Loucy (cell line): ENCODE results near the gene ZNF586.

Experiments used
- EZH2phosphoT487 ChIP-seq: fragments of 200-600 bp; IDR thresholded peaks from 2 replicates; pipeline ENCODE4 v1.6.1; 2018; ENCODE audit warnings: antibody characterized with exemption, mild to moderate bottlenecking, moderate library complexity, borderline replicate concordance
- TF ChIP-seq, protein P1 (sequence below): fragments of 200-600 bp; sonication (generic); conservative IDR thresholded peaks from 2 replicates; pipeline ENCODE4 v1.5.1; 2014; ENCODE audit warnings: mild to moderate bottlenecking, antibody characterized with exemption, low read length

DNA sequence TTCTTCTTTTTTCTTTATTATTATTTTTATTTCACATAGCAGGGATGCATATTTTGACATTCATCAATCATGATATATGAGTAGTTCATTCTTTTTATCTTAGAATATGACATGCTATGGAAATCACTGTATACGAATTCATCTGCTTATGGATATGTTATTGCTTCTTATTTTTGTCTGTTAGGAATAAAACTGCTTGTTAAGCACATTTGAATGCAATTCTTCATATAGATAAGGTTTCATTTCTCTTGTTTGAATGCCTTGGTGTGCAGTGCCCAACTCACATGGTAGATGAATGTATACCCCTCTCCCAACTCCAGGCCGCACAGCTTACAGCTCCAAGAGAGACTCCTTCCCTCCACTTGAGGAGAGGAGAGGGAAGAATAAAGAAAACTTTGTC lies 11.5 kb upstream of the ZNF586 start:
- TF ChIP-seq, protein P1, sequence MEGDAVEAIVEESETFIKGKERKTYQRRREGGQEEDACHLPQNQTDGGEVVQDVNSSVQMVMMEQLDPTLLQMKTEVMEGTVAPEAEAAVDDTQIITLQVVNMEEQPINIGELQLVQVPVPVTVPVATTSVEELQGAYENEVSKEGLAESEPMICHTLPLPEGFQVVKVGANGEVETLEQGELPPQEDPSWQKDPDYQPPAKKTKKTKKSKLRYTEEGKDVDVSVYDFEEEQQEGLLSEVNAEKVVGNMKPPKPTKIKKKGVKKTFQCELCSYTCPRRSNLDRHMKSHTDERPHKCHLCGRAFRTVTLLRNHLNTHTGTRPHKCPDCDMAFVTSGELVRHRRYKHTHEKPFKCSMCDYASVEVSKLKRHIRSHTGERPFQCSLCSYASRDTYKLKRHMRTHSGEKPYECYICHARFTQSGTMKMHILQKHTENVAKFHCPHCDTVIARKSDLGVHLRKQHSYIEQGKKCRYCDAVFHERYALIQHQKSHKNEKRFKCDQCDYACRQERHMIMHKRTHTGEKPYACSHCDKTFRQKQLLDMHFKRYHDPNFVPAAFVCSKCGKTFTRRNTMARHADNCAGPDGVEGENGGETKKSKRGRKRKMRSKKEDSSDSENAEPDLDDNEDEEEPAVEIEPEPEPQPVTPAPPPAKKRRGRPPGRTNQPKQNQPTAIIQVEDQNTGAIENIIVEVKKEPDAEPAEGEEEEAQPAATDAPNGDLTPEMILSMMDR: no peak
- no peak for TF ChIP-seq EZH2phosphoT487
